ENCODE measurements around the gene DOK6.

DOK6 gene

DNA sequence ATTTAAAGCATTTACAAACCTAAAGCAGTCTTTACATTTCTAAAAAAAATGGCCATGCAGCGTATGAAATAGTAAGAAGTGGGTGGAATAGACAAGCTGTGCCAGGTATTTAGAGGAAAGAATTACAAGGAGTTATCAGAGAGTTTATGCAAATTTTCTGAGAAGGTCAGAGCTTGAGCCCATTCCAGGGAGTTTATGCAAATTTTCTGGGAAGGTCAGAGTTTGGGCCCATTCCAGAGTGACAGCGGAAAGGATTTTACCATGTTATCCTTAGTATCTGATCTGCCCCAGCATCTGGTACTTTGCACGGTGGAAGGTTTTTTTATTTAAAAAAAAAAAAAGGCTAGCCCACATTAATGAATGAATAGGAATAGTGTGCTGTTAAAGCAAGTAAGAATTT, 1.4 kb upstream of the DOK6 start:
- no peak overlapping the region for H3K4me3 ChIP-seq (ENCODE audit: low read depth, low read length)
- in situ Hi-C loops (cut with HindIII; ENCODE audit: low sequenced_read_pairs), result no loop called here
- TF ChIP-seq, protein P1, sequence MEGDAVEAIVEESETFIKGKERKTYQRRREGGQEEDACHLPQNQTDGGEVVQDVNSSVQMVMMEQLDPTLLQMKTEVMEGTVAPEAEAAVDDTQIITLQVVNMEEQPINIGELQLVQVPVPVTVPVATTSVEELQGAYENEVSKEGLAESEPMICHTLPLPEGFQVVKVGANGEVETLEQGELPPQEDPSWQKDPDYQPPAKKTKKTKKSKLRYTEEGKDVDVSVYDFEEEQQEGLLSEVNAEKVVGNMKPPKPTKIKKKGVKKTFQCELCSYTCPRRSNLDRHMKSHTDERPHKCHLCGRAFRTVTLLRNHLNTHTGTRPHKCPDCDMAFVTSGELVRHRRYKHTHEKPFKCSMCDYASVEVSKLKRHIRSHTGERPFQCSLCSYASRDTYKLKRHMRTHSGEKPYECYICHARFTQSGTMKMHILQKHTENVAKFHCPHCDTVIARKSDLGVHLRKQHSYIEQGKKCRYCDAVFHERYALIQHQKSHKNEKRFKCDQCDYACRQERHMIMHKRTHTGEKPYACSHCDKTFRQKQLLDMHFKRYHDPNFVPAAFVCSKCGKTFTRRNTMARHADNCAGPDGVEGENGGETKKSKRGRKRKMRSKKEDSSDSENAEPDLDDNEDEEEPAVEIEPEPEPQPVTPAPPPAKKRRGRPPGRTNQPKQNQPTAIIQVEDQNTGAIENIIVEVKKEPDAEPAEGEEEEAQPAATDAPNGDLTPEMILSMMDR (IDR thresholded peaks at IDR 0.05; ENCODE audit: low read depth, low read length, missing control alignments), result no peak
- no peak for DNase-seq (ENCODE audit: low read depth)

- in situ Hi-C loops (cut with HindIII; ENCODE audit: low sequenced_read_pairs), result no loop called here
- H3K4me3 ChIP-seq (ENCODE audit: low read depth, low read length), result peak overlapping the region; percentile 54
- TF ChIP-seq, protein P1 (IDR thresholded peaks at IDR 0.05; ENCODE audit: low read depth, low read length, missing control alignments), result no peak
- no peak for DNase-seq (ENCODE audit: low read depth)
These were observed 213 bp downstream of the DOK6 start for GRCh38 chr18:69400976-69401225.

DNA sequence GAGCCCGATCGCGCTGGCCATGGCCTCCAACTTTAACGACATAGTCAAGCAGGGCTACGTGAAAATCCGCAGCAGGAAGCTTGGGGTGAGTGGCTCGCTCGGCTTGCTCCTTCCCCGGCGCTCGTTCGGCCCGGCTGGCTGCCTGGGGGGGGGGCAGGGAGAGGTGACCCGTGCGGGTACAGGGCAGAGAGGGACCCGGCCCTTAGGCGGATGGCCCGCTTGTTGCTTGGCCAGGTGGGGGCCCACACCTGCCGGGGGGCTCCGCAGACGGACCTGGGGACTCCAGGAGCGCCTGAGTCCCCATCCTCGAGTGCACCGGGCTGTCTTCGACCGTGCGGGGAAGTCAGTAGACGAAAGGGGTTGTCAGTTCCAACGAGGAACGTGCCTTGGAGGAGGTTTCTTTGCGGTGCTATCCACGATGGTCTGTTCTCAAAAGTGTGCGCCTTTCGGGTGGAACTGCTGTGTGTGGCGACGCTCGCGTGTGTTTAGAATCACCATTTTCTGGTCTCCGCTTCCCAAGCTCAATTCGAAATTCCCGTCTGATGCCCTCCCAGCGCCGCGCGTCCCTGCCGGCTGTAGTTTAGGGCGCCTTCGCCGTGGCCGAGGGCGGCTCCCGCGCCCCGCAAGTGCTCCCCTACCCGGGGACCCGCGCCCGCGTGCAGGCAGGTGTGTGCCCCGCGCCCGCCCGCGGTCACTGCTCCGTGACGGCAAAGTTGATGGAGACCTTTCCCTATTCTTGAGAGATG, 711 bp downstream of the DOK6 start:
- TF ChIP-seq, protein P1 (IDR thresholded peaks at IDR 0.05; ENCODE audit: low read depth, low read length, missing control alignments), result no peak
- peak overlapping the region; percentile 54 for H3K4me3 ChIP-seq (ENCODE audit: low read depth, low read length)
- no peak for DNase-seq (ENCODE audit: low read depth)
- in situ Hi-C loops (cut with HindIII; ENCODE audit: low sequenced_read_pairs), result no loop called here

- no peak for DNase-seq (ENCODE audit: low read depth)
- peak overlapping the region; percentile 54 for H3K4me3 ChIP-seq (ENCODE audit: low read depth, low read length)
- in situ Hi-C loops (cut with HindIII; ENCODE audit: low sequenced_read_pairs), result no loop called here
- TF ChIP-seq, protein P1 (IDR thresholded peaks at IDR 0.05; ENCODE audit: low read depth, low read length, missing control alignments), result no peak
These were observed 1.4 kb downstream of the DOK6 start for GRCh38 chr18:69401972-69402532.

- TF ChIP-seq, protein P1 (IDR thresholded peaks at IDR 0.05; ENCODE audit: low read depth, low read length, missing control alignments), result no peak
- no peak for DNase-seq (ENCODE audit: low read depth)
- peak overlapping the region; percentile 54 for H3K4me3 ChIP-seq (ENCODE audit: low read depth, low read length)
- in situ Hi-C loops (cut with HindIII; ENCODE audit: low sequenced_read_pairs), result no loop called here
These were observed 1.9 kb downstream of the DOK6 start for GRCh38 chr18:69402533-69402989.

DNA sequence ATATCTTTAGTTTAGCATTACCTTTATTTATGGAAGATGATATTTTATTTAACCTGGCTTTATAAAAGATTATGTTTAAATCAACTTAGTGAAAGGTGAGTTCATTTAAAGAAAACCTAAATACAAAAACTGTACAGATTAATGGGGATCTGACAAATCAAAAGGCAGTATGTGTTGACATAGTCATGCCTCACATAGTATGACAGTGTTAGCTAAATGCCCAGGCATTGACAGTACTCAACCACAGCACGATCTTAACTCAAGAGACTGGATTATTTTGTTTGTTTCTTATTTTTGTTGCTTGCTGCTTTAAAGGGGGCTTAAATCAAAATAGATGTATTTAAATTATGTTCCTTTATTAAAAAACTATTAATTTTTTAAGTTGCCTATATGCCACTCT, 7.8 kb downstream of the DOK6 start:
- in situ Hi-C loops (cut with HindIII; ENCODE audit: low sequenced_read_pairs), result no loop called here
- H3K4me3 ChIP-seq (ENCODE audit: low read depth, low read length), result no peak overlapping the region
- TF ChIP-seq, protein P1 (IDR thresholded peaks at IDR 0.05; ENCODE audit: low read depth, low read length, missing control alignments), result no peak
- DNase-seq (ENCODE audit: low read depth), result no peak
